H54 (cell line): ENCODE measurements around the gene TPCN2.
"Not testable (repeated sequence)": the region's sequence is repeated elsewhere in the genome, so short reads cannot be mapped to it uniquely, and the experiment has no call there.

Experiments used
- DNase-seq: peaks from one replicate; pipeline ENCODE4 v3.0.0; 2011; ENCODE audit warnings: low spot score, mixed read lengths; ENCODE audit not compliant: insufficient read length
- FAIRE-seq: peaks from 3 replicates; lab custom pipeline; 2011; peaks lifted over from hg19 to GRCh38; lab: Jason Lieb, UNC
- POLR2A ChIP-seq: IDR thresholded peaks from 2 replicates; pipeline ENCODE4 v1.6.1; 2011; ENCODE audit warnings: low read depth, mild to moderate bottlenecking, low read length

TPCN2 gene

GRCh38 chr11:69076129-69076791 lies 27.5 kb downstream of the TPCN2 start:
- no peak for TF ChIP-seq POLR2A
- peak; percentile 59 for DNase-seq
- no peak for FAIRE-seq

- DNase-seq, FAIRE-seq: not testable (repeated sequence)
Measured at GRCh38 chr11:69076977-69077376, 28.2 kb downstream of the TPCN2 start.

GRCh38 chr11:69078508-69078907 lies 29.8 kb downstream of the TPCN2 start:
- FAIRE-seq: no peak
- DNase-seq: no peak
- no peak for TF ChIP-seq POLR2A

- no peak for FAIRE-seq
- TF ChIP-seq POLR2A: no peak
- DNase-seq: no peak
Measured at GRCh38 chr11:69078930-69079605, 30.3 kb downstream of the TPCN2 start.

GRCh38 chr11:69079661-69080256 lies 31.0 kb downstream of the TPCN2 start:
- TF ChIP-seq POLR2A: no peak
- DNase-seq (no peak), FAIRE-seq (no peak)

- peak; percentile 96 for DNase-seq
- TF ChIP-seq POLR2A: peak; percentile 38; the same call in 1 of the 2 replicates
Measured at GRCh38 chr11:69080257-69080995, 31.7 kb downstream of the TPCN2 start.

GRCh38 chr11:69081180-69081579 lies 32.4 kb downstream of the TPCN2 start:
- no peak for TF ChIP-seq POLR2A
- DNase-seq: no peak
- no peak for FAIRE-seq

More at GRCh38 chr11:69080257-69080995, 31.7 kb downstream of the TPCN2 start:
- FAIRE-seq: no peak

GRCh38 chr11:69083531-69084247 lies 35.0 kb downstream of the TPCN2 start:
- no peak for TF ChIP-seq POLR2A
- no peak for FAIRE-seq
- DNase-seq: no peak

- FAIRE-seq: no peak
- no peak for TF ChIP-seq POLR2A
Measured at GRCh38 chr11:69084371-69084770, 35.6 kb downstream of the TPCN2 start.

GRCh38 chr11:69085490-69086095 lies 36.9 kb downstream of the TPCN2 start:
- FAIRE-seq (no peak), DNase-seq (no peak)
- TF ChIP-seq POLR2A: no peak

More at GRCh38 chr11:69084371-69084770, 35.6 kb downstream of the TPCN2 start:
- no peak for DNase-seq

GRCh38 chr11:69086152-69087132 lies 37.7 kb downstream of the TPCN2 start:
- DNase-seq (no peak), FAIRE-seq (no peak)
- no peak for TF ChIP-seq POLR2A

GRCh38 chr11:69087133-69087524 lies 38.4 kb downstream of the TPCN2 start:
- DNase-seq (no peak), FAIRE-seq (no peak)
- no peak for TF ChIP-seq POLR2A
